ENCODE data around the gene TMC5. TPM values are rescaled to one million over a fixed set of nuclear protein-coding genes. Genes with fewer than 3 reads are reported as not detected.

The TMC5 gene
- total and polyA plus RNA-seq, 2 of the 8 experiments (the other 6 are each of a cell fraction or from before 2014, with no cell fraction given): 1.6 to 1.8 TPM

- TF ChIP-seq KDM5A (IDR thresholded peaks at IDR 0.05; ENCODE audit: low read length) (no peak), RNF2 (IDR thresholded peaks at IDR 0.05; ENCODE audit: borderline replicate concordance, low read depth, low read length, missing control alignments, poor library complexity, severe bottlenecking) (no peak), RBBP5 (IDR thresholded peaks at IDR 0.05; ENCODE audit: borderline replicate concordance, low read depth, low read length) (peak; percentile 69; the same call in 1 of the 2 replicates), NANOG (IDR thresholded peaks at IDR 0.05; ENCODE audit: insufficient read depth, low read depth, low read length, poor library complexity, severe bottlenecking) (peak; percentile 20), PHF8 (conservative IDR thresholded peaks at IDR 0.05; ENCODE audit: low read depth, low read length) (peak; percentile 53), CHD1 (IDR thresholded peaks at IDR 0.05; ENCODE audit: low read depth, low read length) (no peak), ASH2L (IDR thresholded peaks at IDR 0.05; ENCODE audit: low read length) (no peak), ZNF274 (IDR thresholded peaks at IDR 0.05; ENCODE audit: borderline replicate concordance, extremely low read depth, low read length) (no peak), RAD21 (IDR thresholded peaks at IDR 0.05 in 1 of 2, conservative IDR thresholded peaks at IDR 0.05 in 1 of 2; ENCODE audit: low read depth in 2 of 2, low read length in 2 of 2) (peak; percentile 17 to 38; a peak in 3 of 4 replicates), E2F6 (IDR thresholded peaks at IDR 0.05) (peak; percentile 84; the same call in 1 of the 2 replicates), SUZ12 (IDR thresholded peaks at IDR 0.05; ENCODE audit: low read length) (0 out of 2 replicates have a peak, but pooled peaks have one; percentile 20), MAX (IDR thresholded peaks at IDR 0.05) (peak; percentile 93), EZH2 (IDR thresholded peaks at IDR 0.05; ENCODE audit: low read depth, low read length, severe bottlenecking) (peak; percentile 48), CHD2 (IDR thresholded peaks at IDR 0.05; ENCODE audit: low read length) (no peak), CREB1 (IDR thresholded peaks at IDR 0.05) (no peak)
These were observed 7.1 kb upstream of the TMC5 start (continued) for GRCh38 chr16:19410435-19411171.
